Thyroid gland (tissue), 4 donors: ENCODE data around the gene KCNMA1. TPM values are rescaled to one million over a fixed set of nuclear protein-coding genes. Genes with fewer than 3 reads are reported as not detected.

ENCODE experiments used
- DNase-seq, 2 donors: peaks; one replicate each; pipeline ENCODE4 v3.0.0-alpha.2; 2019
- H3K27ac ChIP-seq, 3 donors: fragments of 200-600 bp; sonication (generic); 1 replicate in 2 of 3; 2 replicates in 1 of 3; pipeline ENCODE4 v1.5.1; 2016 to 2019; ENCODE audit warnings: mild to moderate bottlenecking in 1 of 3, moderate library complexity in 1 of 3
- H3K27me3 ChIP-seq: fragments of 200-600 bp; sonication (generic); one replicate; pipeline ENCODE4 v1.5.1; 2019
- H3K36me3 ChIP-seq, 2 donors: fragments of 200-600 bp; sonication (generic); one replicate each; pipeline ENCODE4 v1.5.1; 2016 to 2019
- H3K4me1 ChIP-seq, 2 donors: fragments of 200-600 bp; sonication (generic); one replicate each; pipeline ENCODE4 v1.5.1; 2017 to 2019
- H3K4me3 ChIP-seq, 3 donors: fragments of 200-600 bp; sonication (generic); replicated peaks in 1 of 3; 1 replicate in 2 of 3; 2 replicates in 1 of 3; pipeline ENCODE4 v1.5.1; 2016; ENCODE audit warnings: mild to moderate bottlenecking in 1 of 3
- H3K9me3 ChIP-seq: fragments of 200-600 bp; sonication (generic); one replicate; pipeline ENCODE4 v1.5.1; 2017
- POLR2A ChIP-seq, 2 donors: fragments of 450-650 bp; IDR thresholded peaks; one replicate each; pipeline ENCODE4 v1.6.1; 2017; ENCODE audit warnings: antibody characterized with exemption in 2 of 2, mild to moderate bottlenecking in 2 of 2, moderate library complexity in 1 of 2
- WGBS, 2 donors: methylation state at CpG; one replicate each; pipeline ENCODE4 v1.1.5; 2017; 5-methylcytosine and 5-hydroxymethylcytosine counted together
- intact Hi-C: fragments of 100-400 bp; cut with DNase I; formaldehyde crosslinking; loops from one replicate; pipeline ENCODE4 v1.15.1; 2023
- total RNA-seq, 4 donors: library from RNA; depleted of rRNA; stranded (reverse); fragments of >200 nt; gene quantifications; one replicate each; pipeline ENCODE4 v1.2.3, GENCODE V29; 2016
- TF ChIP-seq, protein P1 (sequence below), 6 experiments: fragments of 200-600 bp in 3 of 6; fragments of 450-650 bp in 3 of 6; sonication (generic) in 3 of 6; IDR thresholded peaks; one replicate each; pipeline ENCODE4 v1.5.1; 2016 to 2019; ENCODE audit warnings: antibody characterized with exemption in 6 of 6, mild to moderate bottlenecking in 2 of 6, inconsistent platforms in 1 of 6, moderate library complexity in 1 of 6

Gene KCNMA1
- total RNA-seq, 4 donors from 2014 or later = 2.5 to 5.1 (median 3.6) TPM

DNA sequence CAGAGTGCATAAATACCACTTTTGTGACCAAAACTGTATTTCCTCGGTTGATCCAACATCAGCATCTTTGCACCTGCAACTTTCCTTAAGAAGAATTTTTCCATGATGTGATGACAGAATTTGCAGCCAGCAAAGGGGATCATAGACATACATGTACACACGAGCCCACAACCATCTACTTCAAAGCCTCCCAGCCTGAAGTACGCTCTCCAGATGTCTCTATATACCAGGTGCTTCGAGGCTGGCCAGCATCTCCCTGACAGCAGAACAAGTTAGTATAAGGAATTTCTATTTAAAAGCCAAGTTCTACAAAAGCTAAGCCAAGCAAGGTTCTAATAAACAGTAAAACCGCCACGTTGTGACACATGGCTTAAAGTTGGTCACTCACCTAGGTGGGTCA is 328.5 kb downstream of the KCNMA1 start:
- intact Hi-C loops = no loop called here
- Histone ChIP-seq H3K27me3 (no peaks in the 10 kb centered on the region), H3K9me3 (no peaks in the 10 kb centered on the region), H3K27ac (no peak overlapping the region), H3K4me1 (no peaks in the 10 kb centered on the region), H3K36me3 (no peaks in the 10 kb centered on the region), H3K4me3 (no peak overlapping the region)
- no peak for DNase-seq
- TF ChIP-seq, protein P1, sequence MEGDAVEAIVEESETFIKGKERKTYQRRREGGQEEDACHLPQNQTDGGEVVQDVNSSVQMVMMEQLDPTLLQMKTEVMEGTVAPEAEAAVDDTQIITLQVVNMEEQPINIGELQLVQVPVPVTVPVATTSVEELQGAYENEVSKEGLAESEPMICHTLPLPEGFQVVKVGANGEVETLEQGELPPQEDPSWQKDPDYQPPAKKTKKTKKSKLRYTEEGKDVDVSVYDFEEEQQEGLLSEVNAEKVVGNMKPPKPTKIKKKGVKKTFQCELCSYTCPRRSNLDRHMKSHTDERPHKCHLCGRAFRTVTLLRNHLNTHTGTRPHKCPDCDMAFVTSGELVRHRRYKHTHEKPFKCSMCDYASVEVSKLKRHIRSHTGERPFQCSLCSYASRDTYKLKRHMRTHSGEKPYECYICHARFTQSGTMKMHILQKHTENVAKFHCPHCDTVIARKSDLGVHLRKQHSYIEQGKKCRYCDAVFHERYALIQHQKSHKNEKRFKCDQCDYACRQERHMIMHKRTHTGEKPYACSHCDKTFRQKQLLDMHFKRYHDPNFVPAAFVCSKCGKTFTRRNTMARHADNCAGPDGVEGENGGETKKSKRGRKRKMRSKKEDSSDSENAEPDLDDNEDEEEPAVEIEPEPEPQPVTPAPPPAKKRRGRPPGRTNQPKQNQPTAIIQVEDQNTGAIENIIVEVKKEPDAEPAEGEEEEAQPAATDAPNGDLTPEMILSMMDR (IDR thresholded peaks at IDR 0.05) = no peak
- no peak for TF ChIP-seq POLR2A (IDR thresholded peaks at IDR 0.05)
- 69 to 79% methylated on average over 6 of the region's 6 CpGs for WGBS, 2 donors

DNA sequence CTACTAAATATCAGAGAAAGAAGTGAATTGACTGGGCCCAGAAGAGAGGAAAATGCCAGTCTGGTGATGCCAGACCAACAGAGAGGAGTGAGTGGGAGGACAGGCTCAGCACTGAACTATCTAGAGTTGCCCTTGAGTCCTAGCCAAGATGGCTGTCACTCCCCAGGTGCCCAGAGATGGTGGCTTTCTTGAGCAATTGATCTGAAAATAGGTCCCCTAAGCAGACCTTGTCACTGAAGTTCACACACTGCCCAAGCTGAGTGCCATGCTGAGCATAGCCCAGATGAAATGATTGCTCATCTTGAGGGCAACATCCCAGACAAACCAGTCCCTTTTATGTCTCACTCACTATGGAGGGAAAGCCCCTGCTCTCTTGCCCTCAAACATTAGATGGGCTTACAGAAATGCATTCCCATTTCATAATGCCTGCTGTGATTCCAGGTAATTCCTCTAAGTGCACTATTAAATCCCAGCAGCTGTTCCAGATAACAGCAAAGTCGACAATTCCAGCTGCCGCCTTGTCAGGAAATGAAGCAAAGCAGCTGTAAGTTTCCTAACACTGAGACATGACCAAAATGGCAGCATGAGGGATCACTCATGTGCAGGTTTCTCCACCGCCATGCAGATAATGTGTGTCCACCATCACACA is 329.4 kb downstream of the KCNMA1 start:
- DNase-seq = no peak
- 81 to 86% methylated on average over 3 of the region's 3 CpGs for WGBS, 2 donors
- no peak overlapping the region for H3K4me3 ChIP-seq
- intact Hi-C loops = no loop called here
- H3K27ac ChIP-seq = no peak overlapping the region
- no peaks in the 10 kb centered on the region for H3K36me3 ChIP-seq
- H3K4me1 ChIP-seq = no peaks in the 10 kb centered on the region
- no peaks in the 10 kb centered on the region for H3K9me3 ChIP-seq
- no peaks in the 10 kb centered on the region for H3K27me3 ChIP-seq
- TF ChIP-seq, protein P1 (IDR thresholded peaks at IDR 0.05) = no peak
- TF ChIP-seq POLR2A (IDR thresholded peaks at IDR 0.05) = no peak

DNA sequence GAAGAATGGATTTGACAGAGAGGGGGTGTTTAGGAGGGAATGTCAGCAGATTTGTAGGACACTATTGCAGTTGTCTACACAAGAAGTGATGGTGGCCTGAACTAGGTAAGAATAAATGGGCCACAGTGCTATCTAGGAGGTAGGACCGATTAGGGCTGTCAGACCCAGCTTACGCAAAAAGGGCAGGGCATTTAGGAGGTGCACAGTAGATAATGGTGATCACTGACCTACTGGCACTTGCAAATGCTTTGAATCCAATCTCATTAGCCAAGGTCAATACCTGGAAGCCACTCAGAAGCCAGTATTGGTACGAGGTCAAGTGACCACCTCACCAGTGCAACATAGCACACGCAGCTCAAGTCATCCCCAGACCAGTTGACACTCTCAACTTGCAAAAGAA is 330.9 kb downstream of the KCNMA1 start:
- H3K4me3 ChIP-seq = no peak overlapping the region
- no peaks in the 10 kb centered on the region for H3K9me3 ChIP-seq
- no peaks in the 10 kb centered on the region for H3K36me3 ChIP-seq
- H3K4me1 ChIP-seq = no peaks in the 10 kb centered on the region
- intact Hi-C loops = no loop called here
- 76 to 93% methylated on average over 4 of the region's 4 CpGs for WGBS, 2 donors
- DNase-seq = no peak
- no peak overlapping the region for H3K27ac ChIP-seq
- no peak for TF ChIP-seq POLR2A (IDR thresholded peaks at IDR 0.05)
- TF ChIP-seq, protein P1 (IDR thresholded peaks at IDR 0.05) = no peak
- H3K27me3 ChIP-seq = no peaks in the 10 kb centered on the region

DNA sequence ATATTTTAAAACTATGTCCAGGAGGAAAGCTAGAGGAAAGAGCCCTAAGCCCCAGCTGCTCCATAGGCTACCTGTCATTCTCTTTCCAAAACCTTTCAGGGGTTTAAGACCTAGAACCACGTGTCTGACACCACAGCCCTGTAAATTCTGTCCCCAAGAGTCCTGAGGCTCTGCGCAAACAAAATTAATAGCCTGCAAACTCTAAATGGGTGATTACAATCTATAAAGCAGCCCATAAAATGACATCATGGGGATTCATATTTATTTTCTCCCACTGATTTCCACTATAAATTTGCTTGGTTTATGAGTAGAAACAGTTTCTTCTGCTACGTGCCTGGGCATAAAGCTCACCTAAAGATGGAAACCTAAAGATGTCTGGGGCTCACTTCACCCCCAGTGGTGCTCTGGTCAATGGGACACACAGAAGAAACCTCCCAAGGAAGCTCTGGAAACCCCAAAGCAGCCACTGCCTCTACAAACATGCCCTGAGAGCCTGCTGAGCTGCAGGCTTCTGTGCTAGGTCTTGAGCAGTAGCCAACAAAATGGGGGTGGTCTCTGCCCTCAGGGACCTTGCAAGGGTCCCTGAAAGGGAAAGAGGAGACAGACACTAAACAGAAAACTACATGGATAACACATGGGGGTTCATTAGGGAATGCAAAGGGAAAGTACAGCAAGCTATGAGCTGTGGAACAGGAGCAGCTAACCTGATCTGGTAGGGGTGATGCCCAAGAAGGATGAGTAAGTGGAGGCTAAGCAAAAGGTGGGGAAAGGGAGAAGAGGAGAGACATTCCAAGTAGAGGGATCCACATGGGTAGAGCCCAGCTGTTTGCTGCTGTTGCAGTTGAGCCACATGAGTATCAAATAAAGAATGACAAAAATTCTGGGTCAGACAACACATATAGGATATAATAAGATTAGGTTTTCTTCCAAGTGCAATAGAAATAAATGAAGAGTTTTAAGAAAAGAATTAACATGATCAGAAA is 331.7 kb downstream of the KCNMA1 start:
- Histone ChIP-seq H3K4me3 (no peak overlapping the region), H3K27ac (no peak overlapping the region), H3K9me3 (no peaks in the 10 kb centered on the region), H3K4me1 (no peaks in the 10 kb centered on the region), H3K27me3 (no peaks in the 10 kb centered on the region), H3K36me3 (no peaks in the 10 kb centered on the region)
- no peak for DNase-seq
- WGBS, 2 donors = 84 to 85% methylated on average over 3 of the region's 3 CpGs
- intact Hi-C loops = no loop called here
- TF ChIP-seq POLR2A (IDR thresholded peaks at IDR 0.05) = no peak
- TF ChIP-seq, protein P1 (IDR thresholded peaks at IDR 0.05) = no peak

DNA sequence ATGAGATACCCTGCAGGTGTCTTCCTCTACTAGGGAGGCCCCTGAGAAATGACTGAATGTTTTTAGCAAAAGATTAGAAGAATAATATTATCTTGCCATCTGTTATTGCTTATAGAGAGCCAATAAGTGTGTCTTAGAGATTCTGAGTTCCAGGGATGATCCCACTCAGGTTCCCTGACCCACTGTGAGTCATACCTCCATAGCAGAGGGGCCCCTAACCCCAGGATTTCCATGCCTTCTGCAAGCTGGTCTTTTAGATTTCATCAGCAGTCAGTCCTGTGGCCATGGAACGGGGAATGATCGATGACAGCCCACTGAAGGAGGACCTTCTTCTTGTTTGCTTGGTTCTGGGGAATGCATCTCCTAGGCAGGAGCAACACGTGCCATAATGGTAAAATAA is 333.4 kb downstream of the KCNMA1 start:
- TF ChIP-seq, protein P1 (IDR thresholded peaks at IDR 0.05) = no peak
- TF ChIP-seq POLR2A (IDR thresholded peaks at IDR 0.05) = no peak
- H3K9me3 ChIP-seq = no peaks in the 10 kb centered on the region
- H3K27me3 ChIP-seq = no peaks in the 10 kb centered on the region
- H3K27ac ChIP-seq = no peak overlapping the region
- no peak overlapping the region for H3K4me3 ChIP-seq
- 87 to 98% methylated on average over 3 of the region's 3 CpGs for WGBS, 2 donors
- intact Hi-C loops = no loop called here
- no peaks in the 10 kb centered on the region for H3K36me3 ChIP-seq
- no peaks in the 10 kb centered on the region for H3K4me1 ChIP-seq
- DNase-seq = no peak
